HG03175 (cell line): ENCODE data around the gene SLC24A3.

Source experiments
- ATAC-seq: cut with Tn5 transposase; IDR thresholded peaks from one replicate; pipeline ENCODE4 v1.9.1; 2021; ENCODE audit warnings: mild to moderate bottlenecking, moderate library complexity; ENCODE audit not compliant: unreplicated experiment

The SLC24A3 gene

GRCh38 chr20:19416627-19417026 lies 204.2 kb downstream of the SLC24A3 start:
- ATAC-seq = no peak

GRCh38 chr20:19419396-19419795 lies 207.0 kb downstream of the SLC24A3 start:
- ATAC-seq = no peak

GRCh38 chr20:19423097-19423899 lies 210.9 kb downstream of the SLC24A3 start:
- ATAC-seq = no peak

DNA sequence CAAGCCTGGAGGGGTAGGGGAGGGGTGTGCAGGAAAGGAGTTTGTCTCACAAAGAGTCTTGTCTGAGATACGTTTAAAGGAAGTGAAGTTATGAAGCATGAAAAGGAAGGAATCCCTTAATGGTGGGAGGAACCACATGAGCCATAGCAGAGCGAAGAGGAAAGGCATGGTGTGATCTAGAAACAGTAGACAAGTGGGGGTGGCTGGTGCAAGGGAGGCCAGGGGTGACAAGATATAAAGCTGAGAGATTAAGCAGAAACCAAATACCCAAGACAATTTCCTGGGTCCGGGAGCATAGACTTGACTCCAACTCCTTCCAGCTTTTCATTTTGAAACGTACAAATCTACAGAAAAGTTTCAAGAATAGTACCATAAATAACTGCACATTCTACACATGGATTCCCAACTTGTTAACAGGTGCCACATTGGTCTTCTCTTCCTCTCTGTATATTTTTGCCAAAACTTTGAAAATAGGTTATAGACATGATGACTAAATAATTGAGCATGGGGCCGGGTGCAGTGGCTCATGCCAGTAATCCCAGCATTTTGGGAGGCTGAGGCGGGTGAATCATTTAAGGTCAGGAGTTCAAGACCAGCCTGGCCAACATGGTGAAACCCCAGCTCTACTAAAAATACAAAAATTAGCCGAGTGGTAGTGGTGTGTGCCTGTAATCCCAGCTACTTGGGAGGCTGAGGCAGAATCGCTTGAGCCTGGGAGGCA lies 211.6 kb downstream of the SLC24A3 start:
- no peak for ATAC-seq

DNA sequence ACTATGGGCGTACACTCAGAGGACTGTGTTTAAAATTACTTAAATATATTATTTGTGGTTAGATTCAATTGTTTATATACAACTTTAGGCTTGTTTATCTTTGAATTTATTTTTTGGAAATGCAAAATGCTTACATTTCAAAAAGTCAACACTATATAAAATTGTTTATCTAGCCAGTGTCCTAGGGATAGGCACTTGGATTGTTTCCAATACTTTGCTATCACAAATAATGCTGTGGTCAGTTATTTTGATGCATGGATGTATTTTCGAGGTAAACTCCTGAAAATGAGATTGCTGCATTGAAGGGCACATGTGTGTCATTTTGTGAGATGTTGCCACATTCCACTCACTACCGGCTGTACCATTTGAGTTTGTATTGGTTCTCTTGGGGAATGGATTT lies 213.9 kb downstream of the SLC24A3 start:
- no peak for ATAC-seq

- ATAC-seq = no peak
Measured at GRCh38 chr20:19427480-19427879, 215.0 kb downstream of the SLC24A3 start.

GRCh38 chr20:19427913-19428312 lies 215.5 kb downstream of the SLC24A3 start:
- ATAC-seq = no peak

DNA sequence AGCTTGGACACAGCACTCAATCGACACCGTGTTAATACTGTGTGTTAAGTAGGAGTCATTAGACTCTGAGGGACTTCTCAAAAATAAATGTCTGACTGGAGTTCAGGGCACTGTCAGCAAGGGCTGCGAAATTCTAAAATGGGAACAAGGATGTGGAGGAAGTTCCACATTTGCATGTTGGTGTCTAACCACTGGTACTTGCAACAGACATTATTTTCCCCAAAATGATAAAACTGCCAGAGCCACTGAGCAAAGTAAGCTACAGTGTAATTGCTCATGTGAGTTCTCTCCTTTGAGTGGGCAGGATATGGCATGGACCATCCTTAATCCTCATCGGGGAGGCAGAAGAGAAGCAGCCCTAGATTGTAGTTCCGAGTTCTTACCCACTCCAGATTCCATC lies 215.9 kb downstream of the SLC24A3 start:
- no peak for ATAC-seq

GRCh38 chr20:19429538-19429937 lies 217.1 kb downstream of the SLC24A3 start:
- ATAC-seq = no peak

- ATAC-seq = no peak
Measured at GRCh38 chr20:19430641-19431315, 218.3 kb downstream of the SLC24A3 start.

GRCh38 chr20:19431316-19431700 lies 218.9 kb downstream of the SLC24A3 start:
- ATAC-seq = no peak

- no peak for ATAC-seq
Measured at GRCh38 chr20:19431906-19432305, 219.5 kb downstream of the SLC24A3 start.

GRCh38 chr20:19433371-19434350 lies 221.2 kb downstream of the SLC24A3 start:
- no peak for ATAC-seq

DNA sequence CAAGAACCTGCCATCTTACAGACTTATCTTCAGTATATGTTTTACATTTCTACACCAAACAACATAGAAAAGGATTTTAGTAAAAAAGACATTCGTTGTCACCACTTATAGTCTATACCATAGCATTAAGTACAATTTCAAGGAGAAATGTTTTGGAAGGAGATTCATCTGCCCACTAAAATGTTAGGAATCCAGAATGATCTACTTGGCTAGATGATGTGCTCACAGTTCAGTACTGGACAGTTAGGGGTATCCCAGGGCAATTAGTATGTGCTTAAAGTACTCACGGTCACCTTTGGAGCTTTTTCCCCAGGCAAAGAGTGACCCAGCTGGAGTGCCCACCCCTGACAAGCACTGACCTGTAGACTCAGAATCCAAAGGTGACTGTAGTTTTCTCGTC lies 222.9 kb downstream of the SLC24A3 start:
- ATAC-seq = no peak

- ATAC-seq = no peak
Measured at GRCh38 chr20:19435821-19436220, 223.4 kb downstream of the SLC24A3 start.

DNA sequence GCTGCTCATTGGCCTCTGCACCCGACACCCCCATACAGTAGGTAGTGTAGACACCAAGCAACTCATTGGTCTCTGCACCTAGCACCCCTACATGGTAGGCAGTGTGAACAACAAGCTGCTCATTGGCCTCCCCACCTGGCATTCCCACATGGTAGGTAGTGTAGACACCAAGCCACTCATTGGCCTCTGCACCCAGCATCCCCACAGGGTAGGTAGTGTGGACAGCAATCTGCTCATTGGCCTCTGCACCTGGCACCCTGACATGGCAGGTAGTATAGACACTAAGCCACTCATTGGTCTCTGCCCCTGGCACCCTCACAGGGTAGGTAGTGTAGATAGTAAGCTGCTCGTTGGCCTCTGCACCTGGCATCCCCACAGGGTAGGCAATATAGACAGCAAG lies 226.0 kb downstream of the SLC24A3 start:
- no peak for ATAC-seq

DNA sequence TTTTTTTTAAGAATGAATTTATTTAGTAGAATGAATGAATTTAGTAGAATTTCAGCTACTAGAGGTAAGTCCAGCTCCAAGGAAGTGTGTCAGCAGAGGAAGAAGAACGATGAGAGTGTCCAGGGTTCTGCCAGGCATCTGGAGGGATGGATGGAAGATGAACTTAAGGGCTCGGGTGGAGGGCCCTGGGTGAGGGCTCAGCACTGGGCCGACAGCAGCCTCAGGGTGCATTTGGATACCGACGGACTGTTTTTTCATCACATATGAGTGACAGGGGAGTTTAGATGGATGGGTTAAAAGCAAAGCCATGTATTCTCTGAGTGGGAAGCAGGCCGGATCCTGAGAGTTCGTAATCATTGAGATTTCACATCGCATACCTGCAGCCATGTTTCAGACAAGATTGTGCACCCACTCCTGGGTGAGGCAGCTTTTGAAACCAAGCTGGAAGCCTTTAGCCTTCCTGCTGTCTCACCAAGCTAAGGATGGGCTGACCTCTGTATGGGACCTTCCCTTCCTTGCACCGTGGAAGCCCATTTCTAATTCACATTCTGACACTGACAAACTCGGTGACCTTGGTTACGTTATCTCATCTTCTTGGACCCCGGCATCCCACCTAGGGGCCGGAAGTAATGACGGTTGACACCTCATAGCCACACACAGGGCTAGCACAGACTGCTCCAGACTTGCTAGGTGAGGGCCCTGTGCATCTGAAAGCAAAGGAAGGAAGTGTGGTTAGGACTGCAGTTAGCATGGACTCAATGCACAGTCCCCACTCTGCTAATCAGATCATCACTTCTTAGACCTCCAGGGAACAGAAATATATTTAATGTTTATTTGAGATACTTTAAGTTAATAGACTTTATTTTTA lies 228.5 kb downstream of the SLC24A3 start:
- ATAC-seq = no peak

DNA sequence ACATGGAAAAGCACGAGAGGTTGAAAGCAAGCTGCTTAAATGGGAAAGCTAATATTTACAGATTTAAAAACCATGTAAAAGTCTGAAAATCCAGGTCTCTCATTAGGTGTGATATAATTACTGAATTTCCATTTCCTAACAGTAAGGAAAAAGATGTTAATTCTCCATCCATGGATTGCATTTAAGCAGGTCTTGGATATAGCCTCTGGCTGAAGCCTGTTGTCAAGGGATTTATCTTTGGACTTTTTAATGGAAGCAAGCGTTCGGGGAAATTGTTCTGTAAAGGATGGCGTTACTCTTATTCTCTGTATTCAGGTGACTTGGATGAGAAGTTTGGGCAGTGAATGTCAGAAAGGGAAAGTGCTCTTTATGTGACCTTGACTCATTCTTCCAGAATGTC lies 233.8 kb downstream of the SLC24A3 start:
- ATAC-seq = no peak

- no peak for ATAC-seq
Measured at GRCh38 chr20:19448632-19449031, 236.2 kb downstream of the SLC24A3 start.

DNA sequence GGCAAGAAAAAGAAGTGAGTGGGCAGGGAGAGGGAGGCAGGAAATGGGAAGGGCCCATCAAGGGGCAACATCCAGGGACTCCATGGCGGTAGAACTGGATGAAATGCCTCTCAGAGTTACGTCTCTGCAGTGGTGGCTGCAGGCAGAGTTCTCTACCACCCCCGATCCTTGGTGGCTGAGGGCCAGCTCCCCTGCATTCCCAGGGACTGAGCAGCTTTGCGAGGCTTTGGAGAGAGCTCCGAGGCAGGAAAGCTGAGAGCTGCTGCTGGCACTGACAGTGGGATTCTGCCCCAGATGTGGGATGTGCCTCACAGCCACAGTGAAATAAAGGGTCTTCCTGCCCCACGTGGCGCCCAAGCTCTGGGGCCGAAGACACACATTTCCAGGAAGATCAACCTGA lies 236.6 kb downstream of the SLC24A3 start:
- no peak for ATAC-seq
